ENCODE data around the gene DPM3. TPM values are rescaled to one million over a fixed set of nuclear protein-coding genes. Genes with fewer than 3 reads are reported as not detected.

Gene DPM3
- total RNA-seq, 2 experiments from 2014 or later, result 53.2 to 57.7 TPM

- Mint-ChIP-seq H3K27ac (peak overlapping the region; percentile 3), H3K27me3 (ENCODE audit: low read depth) (peaks cover 33% of the 10 kb centered on the region), H3K9me3 (ENCODE audit: insufficient read depth) (no peaks in the 10 kb centered on the region), H3K36me3 (ENCODE audit: low read depth) (no peaks in the 10 kb centered on the region), H3K4me1 (ENCODE audit: low read depth) (peaks cover 40% of the 10 kb centered on the region), H3K4me3 (no peak overlapping the region)
- CTCF ChIA-PET, result interaction anchor here (0.9 to 3.5 kb wide), 6 partner anchors 38 to 79 kb away, joined by 3 to 14 read pairs (median 6); partner anchors contain the start of genes ADAM15 and KRTCAP2
- DNase-seq (no peak), ATAC-seq (no peak)
- POLR2A ChIA-PET, result interaction anchor here (0.6 kb wide), 1 partner anchor 194 kb away, joined by 3 read pairs; the partner anchor contains the start of gene PMVK
Observed at GRCh38 chr1:155130272-155131006, 9.9 kb downstream of the DPM3 start.

- Mint-ChIP-seq H3K4me1 (ENCODE audit: low read depth) (peaks cover 30% of the 10 kb centered on the region), H3K36me3 (ENCODE audit: low read depth) (no peaks in the 10 kb centered on the region), H3K9me3 (ENCODE audit: insufficient read depth) (no peaks in the 10 kb centered on the region), H3K27me3 (ENCODE audit: low read depth) (peaks cover 43% of the 10 kb centered on the region), H3K4me3 (no peak overlapping the region), H3K27ac (no peak overlapping the region)
- CTCF ChIA-PET, result interaction anchor here (0.9 to 3.5 kb wide), 7 partner anchors 13 to 78 kb away, joined by 3 to 14 read pairs (median 9); partner anchors contain the start of gene KRTCAP2
- DNase-seq (no peak), ATAC-seq (no peak)
- POLR2A ChIA-PET, result interaction anchor here (1.0 to 1.2 kb wide), 3 partner anchors 21 to 153 kb away, joined by 3 to 4 read pairs (median 3); partner anchors contain the start of gene KRTCAP2
Observed at GRCh38 chr1:155128755-155129473, 11.4 kb downstream of the DPM3 start.

- POLR2A ChIA-PET, result interaction anchor here (1.0 to 1.2 kb wide), 3 partner anchors 21 to 152 kb away, joined by 3 to 4 read pairs (median 3); partner anchors contain the start of gene KRTCAP2
- Mint-ChIP-seq H3K36me3 (ENCODE audit: low read depth) (no peaks in the 10 kb centered on the region), H3K9me3 (ENCODE audit: insufficient read depth) (no peaks in the 10 kb centered on the region), H3K4me1 (ENCODE audit: low read depth) (peaks cover 30% of the 10 kb centered on the region), H3K27me3 (ENCODE audit: low read depth) (peaks cover 48% of the 10 kb centered on the region), H3K4me3 (peak overlapping the region; percentile 68), H3K27ac (no peak overlapping the region)
- ATAC-seq (no peak), DNase-seq (no peak)
- CTCF ChIA-PET, result interaction anchor here (0.9 to 3.5 kb wide), 7 partner anchors 12 to 79 kb away, joined by 3 to 14 read pairs (median 9); partner anchors contain the start of gene KRTCAP2
Observed at GRCh38 chr1:155127967-155128754, 12.2 kb downstream of the DPM3 start.

GRCh38 chr1:155127105-155127966 lies 13.0 kb downstream of the DPM3 start, which contains the start of gene EFNA1:
TSS of gene EFNA1 (plus strand) at chr1:155127876. CDS start at chr1:155127978, 102 bp downstream.
- H3K9me3 Mint-ChIP-seq (ENCODE audit: insufficient read depth), result no peaks in the 10 kb centered on the region
- POLR2A ChIA-PET, result interaction anchor here (1.2 kb wide), 1 partner anchor 151 kb away, joined by 3 read pairs; no protein-coding TSS in a partner anchor

GRCh38 chr1:155126556-155127104 lies 13.7 kb downstream of the DPM3 start:
- H3K4me1 Mint-ChIP-seq (ENCODE audit: low read depth), result peaks cover 30% of the 10 kb centered on the region

More at GRCh38 chr1:155127105-155127966, 13.0 kb downstream of the DPM3 start, which contains the start of gene EFNA1:
- Mint-ChIP-seq H3K4me3 (peak within 1 kb of the TSS; percentile 68), H3K36me3 (ENCODE audit: low read depth) (no peaks in the 10 kb centered on the region), H3K27ac (no peak within 1 kb of the TSS), H3K4me1 (ENCODE audit: low read depth) (peaks cover 30% of the 10 kb centered on the region), H3K27me3 (ENCODE audit: low read depth) (peaks cover 50% of the 10 kb centered on the region)
- DNase-seq (peak; percentile 39), ATAC-seq (peak; percentile 85)
- CTCF ChIA-PET, result interaction anchor here (1.3 to 3.5 kb wide), 4 partner anchors 36 to 45 kb away, joined by 4 to 14 read pairs (median 12); partner anchors contain the start of gene KRTCAP2

GRCh38 chr1:155125946-155126555 lies 14.3 kb downstream of the DPM3 start:
- Mint-ChIP-seq H3K9me3 (ENCODE audit: insufficient read depth) (no peaks in the 10 kb centered on the region), H3K27ac (no peak overlapping the region), H3K36me3 (ENCODE audit: low read depth) (no peaks in the 10 kb centered on the region), H3K4me1 (ENCODE audit: low read depth) (peaks cover 30% of the 10 kb centered on the region), H3K4me3 (no peak overlapping the region), H3K27me3 (ENCODE audit: low read depth) (peaks cover 55% of the 10 kb centered on the region)
- no peak for ATAC-seq
- POLR2A ChIA-PET, result interaction anchor here (0.6 to 0.7 kb wide), 2 partner anchors 9 to 41 kb away, joined by 3 read pairs; no protein-coding TSS in a partner anchor
- no peak for DNase-seq
- CTCF ChIA-PET, result interaction anchor here (1.3 to 2.9 kb wide), 3 partner anchors 34 to 51 kb away, joined by 4 to 12 read pairs (median 4); no protein-coding TSS in a partner anchor

More at GRCh38 chr1:155126556-155127104, 13.7 kb downstream of the DPM3 start:
- H3K4me3 Mint-ChIP-seq, result peak overlapping the region; percentile 68
- ATAC-seq, result peak; percentile 43
- peaks cover 52% of the 10 kb centered on the region for H3K27me3 Mint-ChIP-seq (ENCODE audit: low read depth)
- DNase-seq, result peak; percentile 43
- CTCF ChIA-PET, result interaction anchor here (1.3 to 2.9 kb wide), 2 partner anchors 35 to 41 kb away, joined by 4 to 12 read pairs; no protein-coding TSS in a partner anchor
- POLR2A ChIA-PET, result no interaction called here
- H3K27ac Mint-ChIP-seq, result no peak overlapping the region
- H3K9me3 Mint-ChIP-seq (ENCODE audit: insufficient read depth), result no peaks in the 10 kb centered on the region
- no peaks in the 10 kb centered on the region for H3K36me3 Mint-ChIP-seq (ENCODE audit: low read depth)

- ChIA-PET POLR2A (interaction anchor here (0.6 to 0.7 kb wide), 2 partner anchors 9 to 42 kb away, joined by 3 read pairs; no protein-coding TSS in a partner anchor), CTCF (interaction anchor here (1.3 to 2.9 kb wide), 3 partner anchors 34 to 52 kb away, joined by 4 to 12 read pairs (median 4); no protein-coding TSS in a partner anchor)
- ATAC-seq (no peak), DNase-seq (no peak)
- Mint-ChIP-seq H3K27ac (no peak overlapping the region), H3K4me3 (no peak overlapping the region), H3K36me3 (ENCODE audit: low read depth) (no peaks in the 10 kb centered on the region), H3K4me1 (ENCODE audit: low read depth) (peaks cover 30% of the 10 kb centered on the region), H3K9me3 (ENCODE audit: insufficient read depth) (no peaks in the 10 kb centered on the region), H3K27me3 (ENCODE audit: low read depth) (peaks cover 56% of the 10 kb centered on the region)
Observed at GRCh38 chr1:155125511-155125945, 14.8 kb downstream of the DPM3 start.

GRCh38 chr1:155124503-155125463 lies 15.5 kb downstream of the DPM3 start:
- Mint-ChIP-seq H3K27ac (no peak overlapping the region), H3K4me1 (ENCODE audit: low read depth) (peaks cover 30% of the 10 kb centered on the region), H3K27me3 (ENCODE audit: low read depth) (peaks cover 59% of the 10 kb centered on the region), H3K9me3 (ENCODE audit: insufficient read depth) (no peaks in the 10 kb centered on the region), H3K4me3 (no peak overlapping the region), H3K36me3 (ENCODE audit: low read depth) (no peaks in the 10 kb centered on the region)
- ATAC-seq, result no peak
- ChIA-PET POLR2A (no interaction called here), CTCF (interaction anchor here (0.9 to 2.9 kb wide), 3 partner anchors 43 to 52 kb away, joined by 3 to 12 read pairs (median 4); partner anchors contain the start of gene KRTCAP2)
- no peak for DNase-seq

GRCh38 chr1:155123801-155124200 lies 16.5 kb downstream of the DPM3 start:
- ATAC-seq, result no peak
- H3K27me3 Mint-ChIP-seq (ENCODE audit: low read depth), result peaks cover 57% of the 10 kb centered on the region
- H3K27ac Mint-ChIP-seq, result no peak overlapping the region
- H3K36me3 Mint-ChIP-seq (ENCODE audit: low read depth), result no peaks in the 10 kb centered on the region
- H3K9me3 Mint-ChIP-seq (ENCODE audit: insufficient read depth), result no peaks in the 10 kb centered on the region
- POLR2A ChIA-PET, result no interaction called here
- CTCF ChIA-PET, result interaction anchor here (0.7 to 2.9 kb wide), 3 partner anchors 44 to 62 kb away, joined by 3 to 12 read pairs (median 3); partner anchors contain the start of gene KRTCAP2
- no peak for DNase-seq
- H3K4me3 Mint-ChIP-seq, result no peak overlapping the region
- H3K4me1 Mint-ChIP-seq (ENCODE audit: low read depth), result peaks cover 21% of the 10 kb centered on the region

All from activated CD8-positive, alpha-beta T cell treated with anti-CD3 and anti-CD28 coated beads, Interleukin-2, amount 10 ng/mL, durations not matched to agents 7 days and 5 days (primary cell).